ENCODE measurements around the gene PCDHB15. TPM values are rescaled to one million over a fixed set of nuclear protein-coding genes. Genes with fewer than 3 reads are reported as not detected.
"Not testable (repeated sequence)": the region's sequence is repeated elsewhere in the genome, so short reads cannot be mapped to it uniquely, and the experiment has no call there.

Gene PCDHB15
- total RNA-seq, 1 experiment from 2014 or later: 7.0 TPM

DNA sequence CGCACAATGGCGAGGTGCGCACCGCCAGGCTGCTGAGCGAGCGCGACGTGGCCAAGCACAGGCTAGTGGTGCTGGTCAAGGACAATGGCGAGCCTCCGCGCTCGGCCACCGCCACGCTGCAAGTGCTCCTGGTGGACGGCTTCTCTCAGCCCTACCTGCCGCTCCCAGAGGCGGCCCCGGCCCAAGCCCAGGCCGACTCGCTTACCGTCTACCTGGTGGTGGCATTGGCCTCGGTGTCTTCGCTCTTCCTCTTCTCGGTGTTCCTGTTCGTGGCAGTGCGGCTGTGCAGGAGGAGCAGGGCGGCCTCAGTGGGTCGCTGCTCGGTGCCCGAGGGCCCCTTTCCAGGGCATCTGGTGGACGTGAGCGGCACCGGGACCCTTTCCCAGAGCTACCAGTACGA, 2.2 kb downstream of the PCDHB15 start:
- not testable (repeated sequence) for H4K91ac ChIP-seq (ENCODE audit: insufficient read length, low read depth, low read length); H3K14ac ChIP-seq (ENCODE audit: insufficient read depth, low read length); DNase-seq; H3K4me2 ChIP-seq (ENCODE audit: insufficient read depth, insufficient read length, low read length); H3K27ac ChIP-seq (ENCODE audit: insufficient read length, low read depth, low read length); H2BK5ac ChIP-seq (ENCODE audit: insufficient read length, low read length); H3K79me2 ChIP-seq (ENCODE audit: insufficient read depth, low read length); H3K27me3 ChIP-seq (ENCODE audit: insufficient read depth, low read length); H3K18ac ChIP-seq (ENCODE audit: insufficient read length, low read depth, low read length); H2BK15ac ChIP-seq (ENCODE audit: low read depth, low read length); H2BK20ac ChIP-seq (ENCODE audit: low read depth, low read length, poor library complexity, severe bottlenecking); H3T11ph ChIP-seq (ENCODE audit: low read length); H3K79me1 ChIP-seq (ENCODE audit: insufficient read depth, low read depth, low read length, poor library complexity, severe bottlenecking); H3K23ac ChIP-seq (ENCODE audit: insufficient read length, low read depth, low read length); H3K4ac ChIP-seq (ENCODE audit: low read depth, low read length); H3K9me3 ChIP-seq (ENCODE audit: control insufficient read depth, low read depth, low read length); H2BK120ac ChIP-seq (ENCODE audit: low read depth, low read length, poor library complexity, severe bottlenecking); H3K56ac ChIP-seq (ENCODE audit: insufficient read length, low read depth, low read length); H3K4me1 ChIP-seq (ENCODE audit: insufficient read depth, low read length); H3K23me2 ChIP-seq (ENCODE audit: insufficient read length, low read depth, low read length, poor library complexity, severe bottlenecking); H4K20me1 ChIP-seq (ENCODE audit: control insufficient read depth, insufficient read depth, insufficient read length); H2AFZ ChIP-seq (ENCODE audit: low read length); H4K5ac ChIP-seq (ENCODE audit: insufficient read length, low read depth, low read length); H4K8ac ChIP-seq (replicated peaks; ENCODE audit: insufficient read length, low read depth, low read length); H2AK5ac ChIP-seq (ENCODE audit: insufficient read length, low read length); H3K9ac ChIP-seq (ENCODE audit: extremely low read depth, insufficient read length, low read length); H3K4me3 Mint-ChIP-seq; H2BK12ac ChIP-seq (ENCODE audit: insufficient read length, low read depth, low read length); H3K27ac Mint-ChIP-seq; H3K27me3 Mint-ChIP-seq (ENCODE audit: low read depth)
- Mint-ChIP-seq H3K4me1 (peaks cover 0 to 15% of the 10 kb centered on the region in 2 experiments; a peak in 2 of 4 replicates), H3K36me3 (ENCODE audit: insufficient read depth in 1 of 3, low read depth in 3 of 3) (peaks cover 17 to 58% (median 33%) of the 10 kb centered on the region in 3 experiments), H3K9me3 (peaks cover 58 to 76% of the 10 kb centered on the region in 2 experiments)
- no CpG with 5 or more reads among the region's 34 CpGs for WGBS (ENCODE audit: extremely low coverage, insufficient read length, low lambda C conversion rate)

Data from H9 (cell line).